ENCODE data around the gene TRIM37.

The TRIM37 gene

DNA sequence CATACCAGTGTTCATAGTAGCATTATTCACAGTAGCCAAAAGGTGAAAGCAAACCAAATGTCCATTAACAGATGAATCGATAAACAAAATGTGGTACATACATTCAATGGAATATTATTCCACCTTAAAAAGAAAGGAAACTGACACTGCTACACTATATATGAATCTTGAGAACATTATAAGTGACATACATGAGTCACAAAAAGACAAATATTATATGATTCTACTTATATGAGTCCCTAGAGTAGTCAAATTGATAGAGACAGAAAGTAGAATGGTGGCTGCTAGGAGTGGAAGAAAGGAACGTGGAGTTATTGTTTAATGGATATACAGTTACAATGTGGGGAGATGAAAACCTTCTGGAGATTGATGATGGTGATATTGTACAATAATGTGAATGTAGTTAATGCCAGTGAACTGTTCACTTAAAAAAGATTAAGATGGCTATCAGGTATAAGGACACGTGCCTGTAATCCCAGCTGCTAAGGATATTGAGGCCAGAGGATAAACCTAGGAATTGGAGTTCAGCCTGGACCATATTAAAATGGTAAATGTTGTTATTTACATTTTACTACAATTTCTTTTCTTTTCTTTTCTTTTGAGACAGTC lies 20.2 kb upstream of the TRIM37 start:
- no peak overlapping the region for H3K27ac ChIP-seq
- TF ChIP-seq, protein P1, sequence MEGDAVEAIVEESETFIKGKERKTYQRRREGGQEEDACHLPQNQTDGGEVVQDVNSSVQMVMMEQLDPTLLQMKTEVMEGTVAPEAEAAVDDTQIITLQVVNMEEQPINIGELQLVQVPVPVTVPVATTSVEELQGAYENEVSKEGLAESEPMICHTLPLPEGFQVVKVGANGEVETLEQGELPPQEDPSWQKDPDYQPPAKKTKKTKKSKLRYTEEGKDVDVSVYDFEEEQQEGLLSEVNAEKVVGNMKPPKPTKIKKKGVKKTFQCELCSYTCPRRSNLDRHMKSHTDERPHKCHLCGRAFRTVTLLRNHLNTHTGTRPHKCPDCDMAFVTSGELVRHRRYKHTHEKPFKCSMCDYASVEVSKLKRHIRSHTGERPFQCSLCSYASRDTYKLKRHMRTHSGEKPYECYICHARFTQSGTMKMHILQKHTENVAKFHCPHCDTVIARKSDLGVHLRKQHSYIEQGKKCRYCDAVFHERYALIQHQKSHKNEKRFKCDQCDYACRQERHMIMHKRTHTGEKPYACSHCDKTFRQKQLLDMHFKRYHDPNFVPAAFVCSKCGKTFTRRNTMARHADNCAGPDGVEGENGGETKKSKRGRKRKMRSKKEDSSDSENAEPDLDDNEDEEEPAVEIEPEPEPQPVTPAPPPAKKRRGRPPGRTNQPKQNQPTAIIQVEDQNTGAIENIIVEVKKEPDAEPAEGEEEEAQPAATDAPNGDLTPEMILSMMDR (IDR thresholded peaks at IDR 0.05) = no peak
- peaks cover 25% of the 10 kb centered on the region for H3K36me3 ChIP-seq
- H3K27me3 ChIP-seq = no peaks in the 10 kb centered on the region
- H3K4me1 ChIP-seq (ENCODE audit: control insufficient read depth in 1 of 2, insufficient read depth in 1 of 2, low read depth in 1 of 2, low read length in 1 of 2) = no peaks in the 10 kb centered on the region
- no peak overlapping the region for H3K4me3 ChIP-seq (ENCODE audit: low read depth in 1 of 2, low read length in 1 of 2)
- no peaks in the 10 kb centered on the region for H3K9me3 ChIP-seq

DNA sequence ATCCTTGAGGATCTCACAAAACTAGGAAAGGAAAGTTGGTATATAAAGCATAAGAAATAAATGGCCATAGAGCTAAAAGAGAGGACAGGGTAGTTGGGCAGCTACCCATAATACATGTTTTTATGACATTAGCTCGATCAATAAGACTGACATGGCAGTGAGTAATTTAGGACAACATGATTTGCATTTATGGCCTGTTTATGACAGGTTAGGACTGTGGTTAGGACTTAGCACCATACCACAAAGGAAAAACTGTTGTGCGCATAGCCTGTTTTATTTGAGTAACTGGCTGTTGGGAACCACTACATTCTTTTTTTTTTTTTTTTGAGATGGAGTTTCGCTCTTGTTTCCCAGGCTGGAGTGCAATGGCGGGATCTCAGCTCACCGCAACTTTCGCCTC lies 18.0 kb upstream of the TRIM37 start:
- TF ChIP-seq, protein P1 (IDR thresholded peaks at IDR 0.05) = no peak
- Histone ChIP-seq H3K4me3 (ENCODE audit: low read depth in 1 of 2, low read length in 1 of 2) (no peak overlapping the region), H3K4me1 (ENCODE audit: control insufficient read depth in 1 of 2, insufficient read depth in 1 of 2, low read depth in 1 of 2, low read length in 1 of 2) (no peaks in the 10 kb centered on the region), H3K27ac (no peak overlapping the region), H3K36me3 (peaks cover 24% of the 10 kb centered on the region), H3K27me3 (no peaks in the 10 kb centered on the region), H3K9me3 (no peaks in the 10 kb centered on the region)

GRCh38 chr17:59121901-59122480 lies 15.3 kb upstream of the TRIM37 start:
- no peaks in the 10 kb centered on the region for H3K9me3 ChIP-seq
- TF ChIP-seq, protein P1 (IDR thresholded peaks at IDR 0.05) = no peak
- H3K27me3 ChIP-seq = no peaks in the 10 kb centered on the region
- no peak overlapping the region for H3K27ac ChIP-seq
- H3K36me3 ChIP-seq = peaks cover 23% of the 10 kb centered on the region
- H3K4me1 ChIP-seq (ENCODE audit: control insufficient read depth in 1 of 2, insufficient read depth in 1 of 2, low read depth in 1 of 2, low read length in 1 of 2) = no peaks in the 10 kb centered on the region
- H3K4me3 ChIP-seq (ENCODE audit: low read depth in 1 of 2, low read length in 1 of 2) = no peak overlapping the region

DNA sequence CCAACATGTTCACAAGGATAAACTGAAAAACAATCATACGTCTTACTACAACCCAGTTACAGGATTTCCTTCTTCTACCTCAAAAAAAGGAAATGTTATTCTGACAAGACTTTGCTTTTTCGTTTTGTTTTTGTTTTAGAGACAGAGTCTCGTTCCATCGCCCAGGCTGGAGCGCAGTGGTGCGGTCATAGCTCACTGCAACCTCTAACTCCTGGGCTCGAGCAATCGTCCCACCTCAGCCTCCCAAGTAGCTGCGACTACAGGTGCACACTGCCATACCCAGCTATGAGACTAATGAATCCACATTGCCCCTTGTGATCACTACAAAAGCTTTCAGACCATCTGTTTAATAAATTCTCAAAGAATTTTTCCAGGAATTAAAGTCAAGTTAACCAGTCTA lies 8.8 kb upstream of the TRIM37 start:
- no peaks in the 10 kb centered on the region for H3K4me1 ChIP-seq (ENCODE audit: control insufficient read depth in 1 of 2, insufficient read depth in 1 of 2, low read depth in 1 of 2, low read length in 1 of 2)
- H3K9me3 ChIP-seq = no peaks in the 10 kb centered on the region
- no peak overlapping the region for H3K4me3 ChIP-seq (ENCODE audit: low read depth in 1 of 2, low read length in 1 of 2)
- H3K27me3 ChIP-seq = no peaks in the 10 kb centered on the region
- TF ChIP-seq, protein P1 (IDR thresholded peaks at IDR 0.05) = no peak
- H3K36me3 ChIP-seq = peaks cover 27% of the 10 kb centered on the region
- H3K27ac ChIP-seq = no peak overlapping the region

DNA sequence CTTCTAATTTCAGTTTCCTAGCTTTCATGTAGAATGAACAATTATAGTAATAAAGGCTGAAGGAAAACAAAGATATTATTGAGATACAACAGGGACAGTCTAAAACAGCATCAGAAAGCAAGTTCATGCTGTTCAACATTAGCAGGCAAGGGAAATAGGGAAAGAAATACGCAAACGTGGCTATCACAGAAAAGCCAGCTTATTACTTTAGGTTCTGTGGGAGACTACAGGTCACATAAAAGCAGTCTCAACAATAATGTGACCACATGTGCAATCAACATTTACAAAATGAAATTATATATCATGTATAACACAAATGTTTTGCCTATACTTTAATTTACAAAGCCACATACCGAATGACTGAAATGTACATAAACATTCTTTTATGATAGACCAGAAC lies 4.9 kb upstream of the TRIM37 start:
- H3K27me3 ChIP-seq = no peaks in the 10 kb centered on the region
- H3K4me3 ChIP-seq (ENCODE audit: low read depth in 1 of 2, low read length in 1 of 2) = no peak overlapping the region
- peaks cover 7 to 8% of the 10 kb centered on the region in 2 experiments for H3K4me1 ChIP-seq (ENCODE audit: control insufficient read depth in 1 of 2, insufficient read depth in 1 of 2, low read depth in 1 of 2, low read length in 1 of 2)
- TF ChIP-seq, protein P1 (IDR thresholded peaks at IDR 0.05) = no peak
- no peak overlapping the region for H3K27ac ChIP-seq
- H3K9me3 ChIP-seq = no peaks in the 10 kb centered on the region
- H3K36me3 ChIP-seq = peaks cover 11% of the 10 kb centered on the region
